BJ (cell line): ENCODE measurements around the gene CENPP. TPM values are rescaled to one million over a fixed set of nuclear protein-coding genes. Genes with fewer than 3 reads are reported as not detected.
"Not testable (repeated sequence)": the region's sequence is repeated elsewhere in the genome, so short reads cannot be mapped to it uniquely, and the experiment has no call there.

Experiments
- CTCF ChIA-PET: fragments of 350-600 bp; formaldehyde crosslinking; extraction: SDS; loops from one replicate; lab custom pipeline; 2021; ENCODE audit warnings: antibody characterized with exemption, inconsistent platforms; lab: Yijun Ruan, JAX
- POLR2A ChIA-PET: fragments of 300-600 bp; sonication (Branson Sonifier 250); formaldehyde crosslinking; extraction: SDS; loops from one replicate; lab custom pipeline; 2021; ENCODE audit warnings: antibody characterized with exemption; lab: Charles Lee
- DNase-seq: peaks from one replicate; pipeline ENCODE4 v3.0.0-alpha.2; 2011; ENCODE audit warnings: low read depth
- H3K27me3 ChIP-seq: 2 replicates; pipeline ENCODE4 v1.6.0; 2011; ENCODE audit warnings: low read length; ENCODE audit not compliant: control insufficient read depth, insufficient read depth
- H3K36me3 ChIP-seq: 2 replicates; pipeline ENCODE4 v1.5.1; 2011; ENCODE audit warnings: low read length; ENCODE audit not compliant: control insufficient read depth, insufficient read depth
- H3K4me3 ChIP-seq: 2 replicates; pipeline ENCODE4 v1.5.1; 2011; ENCODE audit warnings: low read depth, mild to moderate bottlenecking, control low read depth, low read length
- CTCF ChIP-seq: IDR thresholded peaks from 2 replicates; pipeline ENCODE4 v1.5.1; 2011; ENCODE audit warnings: low read depth, mild to moderate bottlenecking, control low read depth, inconsistent platforms, low read length, moderate library complexity; ENCODE audit not compliant: insufficient read depth
- polyA plus RNA-seq: library from polyadenylated mRNA; depleted of rRNA; stranded (reverse); fragments of >200 nt; gene quantifications from 2 replicates; pipeline ENCODE4 v1.2.3, GENCODE V29; 2011

CENPP gene
- polyA plus RNA-seq, 1 experiment: 1.3 TPM

DNA sequence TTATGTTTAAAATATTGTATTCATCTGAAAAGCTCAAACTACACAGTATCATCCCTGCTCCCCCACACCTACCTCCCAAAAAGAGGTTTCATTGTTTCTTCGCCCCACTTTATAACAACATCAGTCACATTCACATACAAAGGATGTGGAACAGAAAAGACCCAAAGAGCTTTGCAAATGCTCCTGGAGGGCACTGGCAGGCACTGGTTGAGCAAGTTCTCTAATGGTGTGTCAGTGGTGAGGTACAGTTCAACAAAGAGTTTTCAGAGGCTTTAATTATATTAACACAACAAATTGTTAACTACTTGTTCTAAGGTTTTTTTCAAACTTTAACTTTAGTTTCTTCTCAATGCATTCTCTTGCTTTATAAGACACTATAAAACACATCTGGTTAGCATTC, 264.2 kb downstream of the CENPP start:
- Histone ChIP-seq H3K4me3 (no peak overlapping the region), H3K27me3 (no peaks in the 10 kb centered on the region), H3K36me3 (no peaks in the 10 kb centered on the region)
- DNase-seq: no peak
- no peak for TF ChIP-seq CTCF
- CTCF ChIA-PET: interaction anchor here (1.0 kb wide), 1 partner anchor 11 kb away, joined by 3 read pairs; no protein-coding TSS in a partner anchor
- POLR2A ChIA-PET: no interaction called here

DNA sequence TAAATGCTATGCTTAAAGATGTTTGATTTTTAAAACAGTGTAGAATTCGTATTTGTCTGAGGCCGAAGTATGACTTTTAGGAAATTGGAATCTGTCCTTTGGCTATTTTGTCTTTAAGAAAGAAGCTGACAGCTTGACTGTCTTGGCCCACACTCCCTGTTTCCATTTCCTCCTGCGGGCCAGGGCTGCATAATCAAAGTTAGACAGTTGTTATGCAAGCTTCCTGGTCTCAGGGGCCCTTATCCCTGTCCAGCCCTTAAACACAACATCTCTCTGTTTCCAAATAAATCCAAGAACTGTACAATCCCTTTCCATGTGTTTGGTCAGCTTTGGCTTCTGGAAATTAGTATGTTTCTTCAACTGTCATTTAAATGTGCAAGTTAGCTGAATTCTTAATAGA, 264.6 kb downstream of the CENPP start:
- no peak for DNase-seq
- no peaks in the 10 kb centered on the region for H3K27me3 ChIP-seq
- H3K4me3 ChIP-seq: no peak overlapping the region
- ChIA-PET POLR2A (no interaction called here), CTCF (no interaction called here)
- no peak for TF ChIP-seq CTCF
- H3K36me3 ChIP-seq: no peaks in the 10 kb centered on the region

- POLR2A ChIA-PET: no interaction called here
- no peak for TF ChIP-seq CTCF
Observed at GRCh38 chr9:92592537-92592936, 266.8 kb downstream of the CENPP start.

DNA sequence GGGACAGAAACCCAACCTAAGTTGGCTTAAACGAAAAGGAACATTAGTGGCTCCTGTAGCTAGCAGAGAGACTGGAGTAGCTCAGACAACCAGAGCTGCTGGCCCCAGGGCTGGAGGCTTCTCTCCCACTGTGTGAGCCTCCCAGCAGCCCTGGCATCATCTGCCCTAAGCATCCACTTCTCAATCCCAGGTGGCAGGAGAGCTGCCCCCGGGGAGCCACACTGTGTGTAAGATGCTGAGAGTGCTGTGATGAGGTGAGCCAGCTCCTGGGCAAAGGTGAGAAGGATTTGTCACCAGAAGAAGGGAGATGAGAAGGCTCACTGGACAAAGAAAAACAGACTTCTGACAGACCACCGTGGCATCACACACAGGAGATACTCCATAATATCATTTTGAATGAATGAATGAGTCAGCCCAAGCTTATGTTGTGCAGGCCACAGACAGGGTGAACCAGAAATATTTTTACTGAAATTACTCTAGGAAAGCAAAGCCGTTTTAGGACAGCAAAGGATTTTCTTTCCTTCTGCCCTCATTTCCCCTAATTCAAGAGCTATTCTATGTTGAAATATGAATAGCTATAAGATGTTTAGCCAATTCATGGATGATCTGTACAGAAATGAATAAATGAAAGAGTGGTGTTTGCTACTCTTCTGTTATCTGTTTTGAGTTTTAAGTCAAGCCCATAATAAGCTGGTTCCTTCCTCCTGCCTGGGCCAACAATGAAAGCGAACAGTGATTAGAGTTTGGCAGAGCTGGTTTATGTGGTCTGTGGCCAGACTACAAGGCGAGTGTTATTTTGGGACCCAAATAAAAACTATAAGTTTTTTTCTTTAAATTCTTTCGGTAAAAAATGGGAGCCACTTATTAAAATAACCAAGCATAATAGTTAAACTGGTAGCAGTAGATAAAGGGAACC, 267.5 kb downstream of the CENPP start:
- no peak for TF ChIP-seq CTCF
- H3K27me3 ChIP-seq: no peaks in the 10 kb centered on the region
- POLR2A ChIA-PET: no interaction called here
- no peak for DNase-seq
- no peak overlapping the region for H3K4me3 ChIP-seq
- no peaks in the 10 kb centered on the region for H3K36me3 ChIP-seq
- CTCF ChIA-PET: interaction anchor here (1.4 kb wide), 1 partner anchor 25 kb away, joined by 3 read pairs; no protein-coding TSS in a partner anchor

More at GRCh38 chr9:92592537-92592936, 266.8 kb downstream of the CENPP start:
- Histone ChIP-seq H3K27me3 (no peaks in the 10 kb centered on the region), H3K36me3 (no peaks in the 10 kb centered on the region), H3K4me3 (no peak overlapping the region)
- no peak for DNase-seq
- CTCF ChIA-PET: interaction anchor here (1.4 kb wide), 1 partner anchor 25 kb away, joined by 3 read pairs; no protein-coding TSS in a partner anchor

- H3K4me3 ChIP-seq, H3K27me3 ChIP-seq, H3K36me3 ChIP-seq, DNase-seq, POLR2A ChIA-PET: not testable (repeated sequence)
- CTCF ChIA-PET: interaction anchor here (0.6 kb wide), 1 partner anchor 113 kb away, joined by 3 read pairs; the partner anchor contains the start of gene ASPN
Observed at GRCh38 chr9:92595075-92595474, 269.3 kb downstream of the CENPP start.
